ENCODE data around the gene EMX2.

The EMX2 gene

DNA sequence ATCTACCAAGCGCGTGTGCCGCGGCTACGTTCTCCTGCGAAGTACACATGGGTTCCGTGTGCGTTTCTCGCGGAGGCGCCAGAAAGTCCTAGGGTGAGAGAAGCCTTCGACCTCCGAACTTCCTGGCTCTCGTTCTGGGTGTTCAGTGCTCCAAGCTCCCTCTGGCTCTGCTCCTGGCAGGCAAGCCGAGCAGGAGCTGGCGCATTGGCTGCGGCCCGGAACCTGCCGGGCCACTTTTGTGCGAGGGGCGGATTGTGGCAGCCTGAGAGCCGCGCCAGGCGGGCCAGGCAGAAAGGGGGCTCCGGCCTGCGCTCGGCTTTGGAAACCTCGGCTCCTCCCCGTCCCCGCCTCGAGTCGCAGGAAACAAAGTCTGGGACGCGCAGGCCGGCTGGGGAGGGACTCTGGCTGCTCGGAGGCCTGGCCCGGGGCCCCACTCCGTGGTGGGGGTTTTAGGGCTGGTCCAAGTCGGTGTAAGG is 9.6 kb downstream of the EMX2 start:
- in situ Hi-C loops (cut with MboI; ENCODE audit: low pct_unique_long_range_greater_than_20kb, low sequenced_read_pairs): no loop called here
- DNase-seq: no peak

DNA sequence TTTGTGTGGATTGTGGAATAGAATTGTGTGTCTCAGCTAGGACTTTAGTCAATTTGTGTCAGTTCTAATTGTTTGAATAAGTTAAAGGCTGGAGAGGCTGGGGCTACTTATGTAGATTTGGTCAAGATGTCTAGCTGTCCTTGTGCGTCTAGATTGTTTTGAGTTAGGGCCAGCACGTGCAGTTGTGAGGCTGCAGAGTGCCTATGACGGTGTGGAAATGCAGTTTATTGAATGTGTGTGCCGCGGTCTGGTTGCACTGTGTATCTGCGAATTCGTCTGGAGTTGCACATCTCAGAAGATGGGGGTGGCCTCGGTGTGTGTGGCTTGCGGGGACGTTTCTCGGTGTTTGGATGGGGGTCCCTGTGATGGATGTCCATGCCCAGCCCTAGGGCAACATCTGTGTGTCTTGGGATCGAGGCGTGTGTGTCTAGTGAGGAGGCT is 10.2 kb downstream of the EMX2 start:
- in situ Hi-C loops (cut with MboI; ENCODE audit: low pct_unique_long_range_greater_than_20kb, low sequenced_read_pairs): no loop called here
- no peak for DNase-seq

DNA sequence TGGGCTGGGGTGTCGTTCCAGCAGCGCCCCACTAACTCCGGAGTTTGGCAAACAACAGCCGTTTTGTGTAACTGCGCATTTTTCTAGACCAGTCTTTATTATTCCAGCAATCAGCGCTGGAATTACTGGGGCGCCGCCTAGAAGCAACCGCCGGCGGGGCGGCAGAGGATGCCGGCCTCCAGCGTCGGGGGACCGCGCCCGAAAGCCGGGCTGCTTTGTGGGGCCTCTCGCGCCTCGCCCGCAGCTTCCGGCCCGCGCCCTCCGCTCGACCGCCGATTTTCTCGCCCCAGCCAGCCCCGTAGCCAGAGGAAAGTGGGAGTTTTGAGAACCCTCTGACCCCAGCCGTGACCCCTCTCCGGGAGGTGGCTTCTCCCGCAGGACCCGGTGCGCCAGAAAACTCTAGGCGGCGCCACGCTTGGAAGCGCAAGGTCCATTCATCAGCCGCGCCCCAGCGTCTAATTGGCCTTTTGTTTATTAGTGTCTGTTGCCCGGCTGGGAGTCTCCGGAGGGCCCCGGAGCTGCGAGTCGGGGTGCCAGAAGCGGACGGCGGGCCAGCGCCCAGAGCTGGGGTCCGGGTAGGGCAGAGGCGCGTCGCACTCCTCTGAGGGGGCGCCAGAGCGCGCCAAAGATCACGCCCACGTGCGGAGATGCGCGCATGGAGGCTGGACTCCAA is 10.7 kb downstream of the EMX2 start:
- no peak for DNase-seq
- in situ Hi-C loops (cut with MboI; ENCODE audit: low pct_unique_long_range_greater_than_20kb, low sequenced_read_pairs): no loop called here

DNA sequence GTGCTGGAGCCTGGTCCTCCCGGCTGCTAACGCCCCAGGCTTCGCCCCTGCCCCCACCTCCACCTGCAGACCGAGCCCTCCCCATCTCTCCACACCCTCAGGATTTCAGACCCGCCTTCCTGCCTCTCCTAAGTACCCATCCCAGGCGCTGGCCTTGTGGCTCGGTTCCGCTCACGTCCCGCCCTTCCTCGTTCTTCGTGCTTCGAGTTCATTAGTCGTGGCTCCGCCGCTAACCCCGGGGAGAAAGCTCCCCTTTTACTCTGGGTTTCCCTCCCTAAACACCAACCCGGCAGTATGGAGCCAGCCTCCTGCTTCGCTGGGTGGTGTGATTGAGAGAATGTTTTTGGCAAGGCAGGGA is 11.2 kb downstream of the EMX2 start:
- no peak for DNase-seq
- in situ Hi-C loops (cut with MboI; ENCODE audit: low pct_unique_long_range_greater_than_20kb, low sequenced_read_pairs): no loop called here

DNA sequence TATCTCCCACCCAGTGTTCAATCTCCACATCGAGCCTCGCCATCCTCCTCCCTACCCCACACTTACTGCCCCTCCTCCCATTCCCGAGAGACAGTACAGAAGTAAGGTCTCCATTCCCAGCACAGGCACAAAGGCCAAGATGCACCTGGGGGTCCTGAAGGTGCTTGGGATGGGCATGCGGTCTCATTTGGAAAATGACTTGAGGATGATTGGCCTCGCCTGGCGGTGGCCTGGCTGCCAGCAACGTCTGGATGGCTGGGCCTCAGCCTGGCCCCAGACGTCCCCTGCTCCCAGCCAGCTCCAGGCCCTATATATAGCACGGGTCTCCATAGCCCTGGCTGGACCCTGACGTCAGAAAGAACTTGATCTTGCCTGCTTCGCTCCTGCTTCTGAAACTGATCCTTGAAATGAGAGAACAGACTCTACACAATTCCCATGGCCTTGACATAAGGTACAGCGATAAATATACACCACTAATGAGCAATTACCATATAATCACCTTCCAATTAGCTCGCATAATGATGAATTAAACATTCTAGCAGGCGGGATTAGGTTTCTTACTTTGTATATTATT is 11.8 kb downstream of the EMX2 start:
- in situ Hi-C loops (cut with MboI; ENCODE audit: low pct_unique_long_range_greater_than_20kb, low sequenced_read_pairs): no loop called here

DNA sequence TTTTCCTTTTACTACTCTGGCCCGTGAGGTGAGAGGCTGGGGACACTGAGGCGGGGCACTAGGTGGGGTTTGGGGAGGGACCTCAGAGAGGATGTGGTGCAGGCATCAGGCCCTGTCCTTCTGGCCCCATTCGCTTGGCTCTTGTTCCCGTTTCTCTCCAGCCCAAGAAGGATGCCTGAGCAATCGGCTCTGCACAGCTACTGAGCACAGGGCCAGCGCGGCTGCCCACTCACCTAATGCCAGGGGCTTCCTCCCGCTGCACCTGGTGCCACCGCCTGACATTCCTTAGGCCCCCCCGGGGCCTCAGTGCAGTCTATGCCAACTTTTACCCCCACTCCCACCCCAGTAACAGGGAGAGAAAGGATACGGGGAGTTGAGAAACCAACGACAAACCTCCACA is 12.5 kb downstream of the EMX2 start:
- in situ Hi-C loops (cut with MboI; ENCODE audit: low pct_unique_long_range_greater_than_20kb, low sequenced_read_pairs): no loop called here
- no peak for DNase-seq

More for the DNA sequence above, 11.8 kb downstream of the EMX2 start:
- DNase-seq: no peak

DNA sequence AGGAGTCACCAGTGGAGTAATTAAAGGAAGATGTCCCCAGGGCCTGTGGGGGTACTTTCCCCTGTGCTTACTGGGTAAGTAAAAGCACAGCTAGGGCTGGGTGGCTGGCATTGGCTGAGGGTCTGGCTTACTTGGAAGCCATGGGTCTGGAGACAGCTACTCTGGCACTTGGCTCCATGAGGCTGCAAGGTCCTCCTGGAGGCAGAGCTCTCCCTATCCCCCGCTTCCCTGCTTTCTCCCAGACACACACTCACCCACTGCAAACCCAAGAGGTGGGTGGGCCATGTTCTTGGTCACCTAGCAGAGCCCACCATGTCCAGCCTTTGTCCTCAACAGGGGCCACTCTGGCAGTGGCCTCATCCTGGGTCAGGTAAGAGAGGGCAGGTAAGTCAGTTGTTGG is 13.3 kb downstream of the EMX2 start:
- no peak for DNase-seq
- in situ Hi-C loops (cut with MboI; ENCODE audit: low pct_unique_long_range_greater_than_20kb, low sequenced_read_pairs): no loop called here

DNA sequence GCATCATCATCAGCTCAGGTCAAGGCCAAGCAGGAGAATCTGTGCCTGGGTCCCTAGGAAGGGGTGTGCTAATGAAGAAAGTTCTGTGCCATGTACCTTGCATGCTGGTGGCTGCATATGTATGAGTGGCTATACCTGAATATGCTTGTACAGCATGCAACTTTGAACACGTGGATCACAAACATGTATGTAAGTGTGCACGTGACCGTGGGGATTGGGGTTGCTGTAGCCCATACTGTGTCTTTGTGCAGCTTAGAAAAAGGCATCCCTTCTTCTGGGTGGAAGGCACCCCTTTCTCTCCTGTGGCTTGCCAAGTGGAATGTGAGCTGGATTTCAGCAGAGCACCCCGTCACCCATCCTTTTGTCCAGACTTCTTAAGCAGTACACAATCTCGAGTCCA is 13.8 kb downstream of the EMX2 start:
- in situ Hi-C loops (cut with MboI; ENCODE audit: low pct_unique_long_range_greater_than_20kb, low sequenced_read_pairs): no loop called here
- DNase-seq: no peak

DNA sequence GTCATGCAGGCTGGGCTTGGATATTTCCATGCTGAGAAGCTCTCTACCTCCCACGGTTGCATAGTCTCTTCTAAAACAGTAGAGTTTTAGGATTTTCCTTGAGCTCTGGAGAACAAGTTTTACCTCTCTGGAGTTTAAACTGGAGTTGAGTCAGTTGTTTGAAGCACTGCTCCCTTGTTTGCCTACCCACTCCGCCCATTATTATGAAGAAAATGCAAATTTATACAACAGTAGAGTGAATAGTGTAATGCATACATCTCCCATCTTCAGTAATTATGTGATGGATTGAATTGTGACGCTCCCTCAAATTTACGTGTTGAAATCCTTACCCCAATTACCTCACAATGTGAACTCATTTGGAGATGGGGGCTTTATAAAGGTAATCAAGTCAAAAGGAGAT is 17.2 kb downstream of the EMX2 start:
- in situ Hi-C loops (cut with MboI; ENCODE audit: low pct_unique_long_range_greater_than_20kb, low sequenced_read_pairs): no loop called here

DNA sequence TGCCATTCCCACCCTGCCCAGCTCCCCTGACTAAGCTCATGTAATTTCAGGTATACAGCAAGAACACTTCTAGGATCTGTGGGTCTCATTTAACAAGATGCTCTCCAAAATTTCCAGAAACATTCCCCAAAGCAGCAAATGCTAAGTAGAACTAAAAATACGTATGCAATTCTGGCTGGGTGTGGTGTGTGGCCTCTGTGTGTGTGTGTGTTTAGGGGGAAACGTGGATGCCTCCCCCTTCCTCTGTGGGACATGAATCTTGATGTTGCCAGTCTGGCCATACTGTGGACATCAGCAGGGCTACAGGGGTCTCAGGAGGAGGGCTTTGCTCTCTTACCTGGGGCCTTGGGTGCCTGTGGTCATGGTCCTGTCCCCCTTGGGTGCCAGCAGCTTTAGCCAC is 18.4 kb downstream of the EMX2 start:
- DNase-seq: no peak
- in situ Hi-C loops (cut with MboI; ENCODE audit: low pct_unique_long_range_greater_than_20kb, low sequenced_read_pairs): no loop called here

More for the DNA sequence above, 17.2 kb downstream of the EMX2 start:
- DNase-seq: no peak

DNA sequence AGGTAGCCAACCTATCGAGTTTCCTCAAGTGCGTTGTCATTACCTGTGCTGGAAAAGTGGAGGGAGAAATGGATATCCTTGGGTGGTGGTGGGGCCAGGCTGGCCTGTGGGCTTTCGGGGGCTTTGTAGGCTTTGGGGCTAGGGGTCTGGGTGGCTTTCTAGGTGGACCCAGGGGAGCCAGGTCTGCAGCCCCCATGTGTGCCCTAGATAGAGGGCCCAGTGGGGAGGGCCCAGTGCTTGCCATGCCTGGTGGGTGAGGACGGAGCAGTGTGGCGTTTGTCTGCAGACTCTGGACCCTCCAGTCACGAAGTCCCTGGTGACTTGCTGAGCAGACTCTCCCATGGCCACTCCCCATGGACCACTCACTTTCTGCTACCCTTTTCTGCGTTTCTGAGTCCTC is 19.7 kb downstream of the EMX2 start:
- in situ Hi-C loops (cut with MboI; ENCODE audit: low pct_unique_long_range_greater_than_20kb, low sequenced_read_pairs): no loop called here
- DNase-seq: no peak

DNA sequence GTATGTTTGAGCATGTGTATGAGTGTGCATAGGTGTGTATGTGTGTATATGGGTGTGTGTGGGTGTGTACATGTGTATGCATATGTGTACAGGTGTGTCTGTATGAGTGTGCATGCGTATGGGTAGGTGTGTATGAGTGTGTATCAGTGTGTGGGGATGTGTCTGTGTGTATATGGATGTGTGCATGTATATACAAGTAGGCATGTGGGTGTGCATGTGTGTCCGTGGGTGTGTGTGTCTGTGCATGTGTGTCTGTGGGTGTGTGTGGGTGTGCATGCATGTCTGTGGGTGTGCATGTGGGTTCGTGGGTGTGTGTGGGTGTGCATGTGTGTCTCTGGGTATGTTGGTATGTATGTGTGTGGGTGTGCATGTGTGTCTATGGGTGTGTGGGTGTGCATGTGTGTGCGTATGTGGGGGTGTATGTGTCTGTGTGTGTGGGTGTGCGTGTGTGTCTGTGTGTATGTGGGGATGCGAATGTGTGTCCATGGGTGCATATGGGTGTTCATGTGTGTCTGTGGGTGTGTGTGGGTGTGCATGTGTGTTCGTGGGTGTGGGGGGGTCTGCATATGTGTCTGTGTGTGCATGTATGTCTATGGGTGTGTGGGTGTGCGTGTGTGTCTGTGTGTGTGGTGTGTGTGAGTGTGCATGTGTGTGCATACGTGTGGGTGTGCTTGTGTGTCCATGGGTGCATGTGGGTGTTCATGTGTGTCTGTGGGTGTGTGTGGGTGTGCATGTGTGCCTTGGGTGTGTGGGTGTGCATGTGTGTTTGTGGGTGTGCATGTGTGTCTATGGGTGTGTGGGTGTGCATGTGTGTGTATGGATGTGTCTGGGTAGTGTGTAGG is 20.6 kb downstream of the EMX2 start:
- in situ Hi-C loops (cut with MboI; ENCODE audit: low pct_unique_long_range_greater_than_20kb, low sequenced_read_pairs): no loop called here
- DNase-seq: no peak

DNA sequence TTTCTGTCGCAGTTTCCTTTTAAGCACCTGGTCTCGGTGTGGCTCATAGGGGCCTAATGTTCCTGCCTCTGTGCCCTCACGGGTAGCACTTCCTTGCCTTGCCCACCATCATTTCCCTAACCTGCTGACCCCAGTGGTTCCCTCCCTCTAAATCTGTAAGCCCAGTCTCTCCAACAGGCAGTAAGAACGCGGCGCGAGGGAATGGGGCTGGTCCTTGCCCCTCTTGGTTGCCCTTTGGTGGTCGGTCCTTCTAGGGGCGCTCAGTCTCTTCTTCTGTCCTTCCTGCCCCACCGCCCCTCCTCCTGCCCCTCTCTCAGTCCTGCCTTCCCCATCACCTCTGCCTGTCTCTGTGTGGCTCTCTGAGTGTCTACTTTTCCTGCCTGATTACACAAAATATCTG is 21.2 kb downstream of the EMX2 start:
- in situ Hi-C loops (cut with MboI; ENCODE audit: low pct_unique_long_range_greater_than_20kb, low sequenced_read_pairs): no loop called here
- DNase-seq: no peak

DNA sequence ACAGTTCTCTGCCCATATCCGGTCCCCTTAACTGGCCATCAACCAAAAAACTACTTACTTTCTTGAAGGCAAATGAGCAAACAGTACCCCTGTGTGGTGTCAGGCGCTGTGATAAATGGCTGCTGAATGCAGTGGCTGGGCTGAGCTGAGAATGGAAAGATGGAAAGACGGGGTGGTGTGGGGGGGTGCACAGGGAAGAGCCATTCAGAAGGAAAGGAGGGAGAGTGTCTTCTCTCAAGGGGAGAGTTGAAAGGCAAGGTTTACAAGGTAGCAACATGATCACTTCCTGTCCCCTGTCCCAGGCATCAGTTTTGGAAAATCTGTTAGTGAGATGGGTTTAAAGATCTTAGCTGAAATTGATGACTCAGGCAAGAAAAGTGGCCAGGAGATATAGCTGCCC is 22.5 kb downstream of the EMX2 start:
- DNase-seq: no peak

DNA sequence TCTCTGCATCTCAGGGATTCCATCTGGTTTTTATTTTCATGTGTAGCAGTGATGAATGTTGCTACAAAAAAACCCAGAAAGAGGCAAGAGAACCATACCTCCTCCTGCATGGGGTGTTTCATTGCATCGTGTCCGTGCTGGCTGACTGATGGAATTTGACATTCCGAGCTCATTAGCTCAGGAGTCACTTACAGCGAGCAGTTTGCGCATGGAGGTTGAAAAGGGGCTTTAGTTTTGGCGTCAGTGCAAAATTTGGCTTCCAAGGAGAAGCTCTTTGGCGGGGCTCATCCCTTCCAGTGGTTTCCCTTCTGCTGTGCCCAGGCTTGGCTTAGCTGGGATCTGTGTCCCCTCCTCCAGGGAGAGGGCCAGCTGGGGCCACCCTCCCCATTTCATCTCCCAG is 25.8 kb downstream of the EMX2 start:
- in situ Hi-C loops (cut with MboI; ENCODE audit: low pct_unique_long_range_greater_than_20kb, low sequenced_read_pairs): no loop called here
- no peak for DNase-seq

More for the DNA sequence above, 22.5 kb downstream of the EMX2 start:
- in situ Hi-C loops (cut with MboI; ENCODE audit: low pct_unique_long_range_greater_than_20kb, low sequenced_read_pairs): no loop called here

DNA sequence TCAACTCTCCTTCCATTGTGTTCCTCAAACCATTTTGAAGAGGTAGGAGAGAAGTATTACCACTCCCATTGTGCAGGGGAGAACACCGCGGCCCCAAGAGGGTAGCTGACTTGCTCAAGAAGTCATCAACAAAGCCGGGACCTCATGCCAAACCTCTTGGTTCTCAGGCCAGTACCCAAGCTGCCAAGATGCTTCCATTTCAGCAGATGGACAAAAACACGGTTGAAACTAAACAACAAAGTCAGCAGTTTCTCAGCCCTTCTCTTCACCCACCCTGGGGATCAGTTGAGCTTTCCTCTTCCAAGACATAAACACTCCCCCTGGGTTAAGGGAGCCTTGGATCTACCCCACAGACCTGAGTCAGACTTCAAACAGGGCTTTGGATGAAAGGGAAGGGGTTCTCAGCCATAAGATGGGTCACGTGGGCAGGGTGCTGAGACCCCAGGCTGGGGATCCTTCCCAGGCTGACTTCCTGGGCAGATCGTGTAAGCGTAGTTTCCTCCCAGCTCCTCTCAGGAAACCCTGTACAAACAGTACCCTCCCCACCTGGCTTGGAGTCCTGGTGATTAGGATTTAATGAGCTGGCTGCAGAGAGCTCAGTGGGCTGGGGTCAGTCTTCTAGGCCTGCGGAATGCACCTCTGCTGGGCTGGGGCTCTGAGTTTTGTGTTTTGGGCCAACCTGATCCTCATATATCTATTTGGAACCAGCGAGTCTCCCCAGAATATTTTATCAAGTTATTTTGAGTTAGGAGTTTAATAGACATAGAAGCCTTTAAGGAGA is 27.3 kb downstream of the EMX2 start:
- in situ Hi-C loops (cut with MboI; ENCODE audit: low pct_unique_long_range_greater_than_20kb, low sequenced_read_pairs): no loop called here
- no peak for DNase-seq

DNA sequence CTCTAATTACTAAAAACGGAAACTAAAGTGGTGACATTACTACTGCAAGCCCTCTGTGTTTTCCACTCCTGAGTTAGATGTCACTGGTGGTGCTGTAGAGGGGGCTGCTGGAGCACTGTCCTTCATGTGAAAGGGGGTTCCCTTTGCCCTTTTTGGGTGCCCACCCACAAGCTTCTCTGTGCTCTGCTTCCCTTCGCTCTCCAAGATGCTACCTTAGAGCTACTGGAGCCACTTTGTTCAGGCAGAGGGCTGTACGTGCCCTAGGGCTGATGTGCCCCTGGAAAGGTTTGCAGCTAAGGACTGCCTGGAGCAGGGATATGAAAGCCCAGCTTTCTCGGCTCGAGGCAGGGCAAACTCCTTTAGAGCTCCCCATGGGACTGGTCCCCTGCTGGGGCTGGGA is 28.3 kb downstream of the EMX2 start:
- in situ Hi-C loops (cut with MboI; ENCODE audit: low pct_unique_long_range_greater_than_20kb, low sequenced_read_pairs): no loop called here

DNA sequence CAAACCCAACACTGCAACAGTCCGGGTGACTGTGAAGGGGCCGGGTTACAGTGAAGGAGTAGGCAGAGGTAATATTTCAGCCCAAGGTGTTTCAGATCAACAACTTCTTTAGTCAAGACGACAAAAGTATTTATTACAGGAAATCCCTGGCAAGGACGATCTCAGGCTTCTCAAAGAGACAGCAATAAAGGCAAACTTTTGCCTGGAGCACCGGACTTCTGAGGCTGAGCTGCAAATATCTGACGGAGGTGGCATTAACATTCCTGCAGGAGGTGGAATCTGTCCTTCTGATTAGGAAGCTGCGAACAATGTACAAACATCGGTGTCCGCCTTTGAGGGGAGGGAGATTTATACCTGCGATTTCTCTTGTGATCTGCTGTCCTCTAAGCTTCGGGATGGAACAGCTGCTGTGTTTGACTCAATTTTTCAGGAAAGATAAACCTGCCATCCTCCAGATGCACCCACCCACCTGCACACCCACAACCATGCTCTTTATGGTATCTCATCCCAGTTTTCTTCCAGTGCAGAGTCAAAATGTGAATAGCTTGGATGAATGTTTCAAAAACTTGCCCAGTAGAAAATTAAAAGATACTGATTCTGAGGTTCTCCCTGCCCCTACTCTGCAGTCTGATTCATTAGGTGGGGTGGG is 32.1 kb downstream of the EMX2 start:
- in situ Hi-C loops (cut with MboI; ENCODE audit: low pct_unique_long_range_greater_than_20kb, low sequenced_read_pairs): no loop called here
- DNase-seq: no peak

More for the DNA sequence above, 28.3 kb downstream of the EMX2 start:
- DNase-seq: no peak

DNA sequence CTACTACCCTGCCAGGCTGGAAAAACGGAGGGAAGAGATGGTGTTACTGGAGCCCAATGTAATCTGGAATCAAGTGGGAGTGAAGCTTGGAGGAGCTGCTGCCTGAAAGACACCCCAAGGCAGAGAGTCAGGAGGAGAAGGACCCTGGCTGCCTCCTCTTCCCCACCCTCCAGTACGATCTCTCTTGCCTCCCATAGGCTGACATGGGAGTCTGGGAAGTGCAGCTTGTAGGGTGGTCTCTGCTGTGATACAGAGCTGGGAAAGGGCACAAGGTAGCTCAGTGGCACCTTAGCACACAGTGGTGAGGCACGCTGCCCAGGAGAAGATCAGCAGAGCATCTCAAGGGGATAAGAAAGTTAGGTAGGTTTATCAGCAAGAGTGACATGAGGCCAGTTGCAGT is 35.9 kb downstream of the EMX2 start:
- no peak for DNase-seq
- in situ Hi-C loops (cut with MboI; ENCODE audit: low pct_unique_long_range_greater_than_20kb, low sequenced_read_pairs): no loop called here
